B cell (primary cell): ENCODE results near the gene RNF26. TPM values are rescaled to one million over a fixed set of nuclear protein-coding genes. Genes with fewer than 3 reads are reported as not detected.
A peak's percentile ranks its signal among the peaks of the same experiment; 100 is the strongest.

Experiments used
- ATAC-seq: fragments of 200-7000 bp; cut with Tn5 transposase; one replicate; pipeline ENCODE4 v1.10.0; 2021; ENCODE audit warnings: low read depth, mild to moderate bottlenecking, moderate number of reproducible peaks, moderate library complexity
- CTCF ChIA-PET: fragments of 350-600 bp; sonication (Branson Sonifier 250); formaldehyde crosslinking; loops from one replicate; lab custom pipeline; 2021; ENCODE audit warnings: antibody characterized with exemption, inconsistent platforms; lab: Charles Lee
- POLR2A ChIA-PET: fragments of 350-600 bp; sonication (Branson Sonifier 250); formaldehyde crosslinking; loops from one replicate; lab custom pipeline; 2021; ENCODE audit warnings: antibody characterized with exemption; lab: Charles Lee
- DNase-seq: peaks from one replicate; pipeline ENCODE4 v3.0.0; 2013
- H2AFZ ChIP-seq: 2 replicates; pipeline ENCODE4 v1.6.1; 2012; ENCODE audit warnings: mild to moderate bottlenecking, low read depth, low read length; ENCODE audit not compliant: insufficient read depth, poor library complexity, severe bottlenecking
- H3K27ac ChIP-seq, 2 donors: 1 replicate in 1 of 2; 2 replicates in 1 of 2; pipeline ENCODE4 v1.5.1; 2012 to 2013; ENCODE audit warnings: low read length in 2 of 2, mild to moderate bottlenecking in 2 of 2, moderate library complexity in 1 of 2
- H3K27me3 ChIP-seq, 4 experiments: fragments of 200-600 bp in 1 of 4; sonication (generic) in 1 of 4; replicated peaks in 1 of 4; 1 replicate in 2 of 4; 2 replicates in 2 of 4; pipeline versions ENCODE4 v1.6.1 to v1.7.0; 2013 to 2016; ENCODE audit warnings: low read length in 3 of 4, mild to moderate bottlenecking in 2 of 4, mixed read lengths in 1 of 4, moderate library complexity in 1 of 4; ENCODE audit not compliant: insufficient read depth in 4 of 4, control insufficient read depth in 3 of 4; ENCODE audit errors: control extremely low read depth in 1 of 4
- H3K36me3 ChIP-seq, 2 experiments: replicated peaks in 1 of 2; 1 replicate in 1 of 2; 2 replicates in 1 of 2; pipeline versions ENCODE4 v1.6.1 to v1.7.1; 2013; ENCODE audit warnings: low read length in 1 of 2; ENCODE audit not compliant: insufficient read depth in 2 of 2, control insufficient read depth in 1 of 2; ENCODE audit errors: control extremely low read depth in 1 of 2, extremely low read depth in 1 of 2
- H3K4me1 ChIP-seq, 2 donors: fragments of 200-600 bp in 1 of 2; sonication (generic) in 1 of 2; 1 replicate in 1 of 2; 2 replicates in 1 of 2; pipeline versions ENCODE4 v1.5.1 to v1.6.1; 2013 to 2017; ENCODE audit warnings: low read length in 2 of 2; ENCODE audit not compliant: control insufficient read depth in 2 of 2, insufficient read depth in 2 of 2
- H3K4me2 ChIP-seq: replicated peaks from 2 replicates; pipeline ENCODE3; 2012; ENCODE audit warnings: mild to moderate bottlenecking, low read depth, low read length; ENCODE audit not compliant: poor library complexity, severe bottlenecking
- H3K4me3 ChIP-seq, 5 experiments: fragments of 200-600 bp in 1 of 5; sonication (generic) in 1 of 5; 1 replicate in 3 of 5; 2 replicates in 2 of 5; pipeline versions ENCODE4 v1.5.1 to v1.7.0; 2011 to 2016; ENCODE audit warnings: low read length in 4 of 5, mild to moderate bottlenecking in 4 of 5, low read depth in 2 of 5, control low read depth in 1 of 5, moderate library complexity in 1 of 5; ENCODE audit not compliant: insufficient read depth in 1 of 5; ENCODE audit errors: control extremely low read depth in 1 of 5, extremely low read depth in 1 of 5
- H3K79me2 ChIP-seq: fragments of 200-600 bp; sonication (generic); one replicate; pipeline ENCODE4 v1.6.0; 2016; ENCODE audit warnings: low read length; ENCODE audit not compliant: control insufficient read depth, insufficient read depth
- H3K9ac ChIP-seq: fragments of 200-600 bp; sonication (generic); 2 replicates; pipeline ENCODE4 v1.6.1; 2017; ENCODE audit warnings: mild to moderate bottlenecking, low read length, moderate library complexity
- H3K9me3 ChIP-seq, 3 donors: one replicate each; pipeline versions ENCODE4 v1.6.1 to v1.7.1; 2013; ENCODE audit warnings: low read length in 2 of 3; ENCODE audit not compliant: control insufficient read depth in 2 of 3, insufficient read depth in 1 of 3; ENCODE audit errors: control extremely low read depth in 1 of 3
- H4K20me1 ChIP-seq: 2 replicates; pipeline ENCODE4 v1.6.0; 2012; ENCODE audit warnings: mild to moderate bottlenecking, low read length; ENCODE audit not compliant: insufficient read depth, control insufficient read depth, poor library complexity, severe bottlenecking
- H3K27ac Mint-ChIP-seq: one replicate; pipeline ENCODE4 v1.8.0; 2021; ENCODE audit warnings: mixed read lengths
- H3K27me3 Mint-ChIP-seq: one replicate; pipeline ENCODE4 v1.8.0; 2021; ENCODE audit warnings: mixed read lengths
- H3K4me1 Mint-ChIP-seq: one replicate; pipeline ENCODE4 v1.8.0; 2021; ENCODE audit warnings: mixed read lengths
- H3K4me3 Mint-ChIP-seq: one replicate; pipeline ENCODE4 v1.8.0; 2021; ENCODE audit warnings: mixed read lengths
- H3K9me3 Mint-ChIP-seq: one replicate; pipeline ENCODE4 v1.8.0; 2022; ENCODE audit warnings: mixed read lengths; ENCODE audit not compliant: insufficient read depth
- CTCF ChIP-seq: fragments of 200-600 bp; IDR thresholded peaks from one replicate; pipeline ENCODE4 v1.8.0; 2022; ENCODE audit warnings: antibody characterized with exemption, mild to moderate bottlenecking
- EZH2 ChIP-seq: IDR thresholded peaks from 2 replicates; pipeline ENCODE4 v1.6.1; 2012; ENCODE audit warnings: borderline replicate concordance, low read depth, mild to moderate bottlenecking, moderate library complexity, low read length; ENCODE audit not compliant: insufficient read depth, poor library complexity, severe bottlenecking
- WGBS: methylation state at CpG from one replicate; pipeline ENCODE4 v1.1.5; 2013; ENCODE audit warnings: missing lambda C conversion rate; ENCODE audit not compliant: insufficient coverage; 5-methylcytosine and 5-hydroxymethylcytosine counted together
- intact Hi-C: fragments of 100-400 bp; cut with micrococcal nuclease; formaldehyde crosslinking; loops from one replicate; pipeline ENCODE4 v1.10.0; 2022
- polyA plus RNA-seq: library from polyadenylated mRNA; depleted of rRNA; stranded (reverse); fragments of >200 nt; gene quantifications from 2 replicates; pipeline ENCODE4 v1.2.3, GENCODE V29; 2012
- total RNA-seq, 2 donors: library from RNA; stranded (reverse); fragments of 120-200 nt in 1 of 2; gene quantifications; 1 replicate in 1 of 2; 2 replicates in 1 of 2; pipeline versions ENCODE4 v1.2.3 to v1.2.4, GENCODE V29; 2013 to 2022

The RNF26 gene
- total and polyA plus RNA-seq, 2 donors (not counting 1 experiment from before 2014, with no cell fraction given) = 15.5 to 21.8 TPM

GRCh38 chr11:119355091-119355843, 20.9 kb downstream of the RNF26 start:
- Histone ChIP-seq H3K4me1 (peaks cover 3 to 17% of the 10 kb centered on the region in 2 donors), H3K36me3 (no peaks in the 10 kb centered on the region), H3K9ac (no peak overlapping the region), H4K20me1 (no peaks in the 10 kb centered on the region), H3K27ac (no peak overlapping the region), H3K27me3 (peaks cover 0 to 45% (median 13%) of the 10 kb centered on the region in 4 experiments), H3K4me3 (no peak overlapping the region), H3K79me2 (no peaks in the 10 kb centered on the region), H3K4me2 (no peak overlapping the region), H2AFZ (no peak overlapping the region), H3K9me3 (no peaks in the 10 kb centered on the region)
- ATAC-seq (no peak), DNase-seq (no peak)
- H3K27me3 Mint-ChIP-seq = peaks cover 49% of the 10 kb centered on the region
- H3K9me3 Mint-ChIP-seq = no peaks in the 10 kb centered on the region
- H3K4me3 Mint-ChIP-seq = peak overlapping the region; percentile 93
- intact Hi-C loops = no loop called here
- CTCF ChIA-PET = interaction anchor here (1.0 to 4.2 kb wide), 19 partner anchors 9 to 753 kb away, joined by 3 to 61 read pairs (median 9); partner anchors contain the start of genes C1QTNF5, RNF26 and USP2
- POLR2A ChIA-PET = no interaction called here
- H3K27ac Mint-ChIP-seq = no peak overlapping the region
- WGBS = 69% methylated on average over 5 of the region's 9 CpGs
- peaks cover 16% of the 10 kb centered on the region for H3K4me1 Mint-ChIP-seq
- TF ChIP-seq CTCF = no peak
- TF ChIP-seq EZH2 = no peak
